Measurements from ENCODE around the gene GDNF. TPM values are rescaled to one million over a fixed set of nuclear protein-coding genes. Genes with fewer than 3 reads are reported as not detected.
"Not testable (repeated sequence)": the region's sequence is repeated elsewhere in the genome, so short reads cannot be mapped to it uniquely, and the experiment has no call there.

The GDNF gene
- 0.20 TPM for total RNA-seq
- long read RNA-seq = 0 reads

GRCh38 chr5:37839407-37840052 lies at the start of gene GDNF:
Gene GDNF, minus strand, starts transcription at chr5:37840041. Its CDS starts 5,245 bp downstream, at chr5:37834796.
- DNase-seq (peak; percentile 61), ATAC-seq (peak; percentile 74)
- intact Hi-C loops (cut with micrococcal nuclease) = loop anchor here (5.0 kb wide), 1 partner anchor 353 kb away; no protein-coding TSS in a partner anchor

DNA sequence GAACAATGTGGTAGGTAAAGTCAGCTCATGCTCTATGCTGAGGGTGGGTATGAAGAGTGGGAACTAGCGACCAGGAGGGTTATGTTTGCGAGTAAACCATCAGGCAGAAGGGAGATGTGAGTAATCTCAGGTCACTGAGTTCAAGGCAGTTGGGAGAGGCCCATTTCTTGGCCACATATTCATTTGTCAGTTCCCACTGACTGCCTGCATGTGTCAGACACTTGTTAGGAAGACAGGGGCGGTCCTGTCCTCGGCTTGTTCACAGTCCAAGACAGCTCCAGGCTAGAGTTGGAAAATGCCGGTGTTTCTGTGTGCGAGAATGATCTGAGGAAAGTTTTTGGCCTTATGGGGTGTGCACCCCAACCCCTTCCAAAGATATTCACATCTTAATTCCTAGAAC lies 48.6 kb upstream of the GDNF start:
- DNase-seq (no peak), ATAC-seq (no peak)
- intact Hi-C loops (cut with micrococcal nuclease) = no loop called here

DNA sequence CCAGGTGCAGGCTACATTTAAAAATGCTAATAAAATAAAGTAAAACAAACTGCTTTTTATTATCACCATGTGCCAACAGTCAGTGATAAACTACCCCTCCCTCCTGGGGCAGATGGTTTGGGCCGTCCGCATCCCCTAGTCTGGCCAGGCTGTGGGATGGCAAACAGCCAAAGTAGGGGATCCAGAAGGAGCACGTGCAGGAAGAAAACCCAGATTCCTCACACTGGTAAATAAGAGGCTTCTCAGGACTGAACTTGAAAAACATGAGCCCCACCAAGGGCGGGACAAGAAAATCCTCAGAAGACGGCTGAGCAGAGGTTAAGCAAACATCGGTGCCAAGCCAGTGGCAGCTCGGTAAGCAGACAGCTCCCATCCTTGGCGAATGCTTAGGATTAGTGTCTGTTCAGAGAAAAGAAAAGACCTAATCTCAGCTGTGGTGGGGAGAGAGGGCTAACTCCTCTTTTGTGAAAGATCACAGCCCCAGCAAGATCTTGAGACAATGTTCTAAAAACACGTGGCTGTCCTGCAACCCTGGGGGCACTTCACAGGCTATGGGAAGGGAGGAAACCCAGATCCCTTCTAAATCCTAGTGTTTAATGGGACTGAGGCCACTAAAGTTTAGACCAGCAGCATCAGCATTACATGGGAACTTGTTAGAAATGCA lies 46.5 kb upstream of the GDNF start:
- intact Hi-C loops (cut with micrococcal nuclease) = no loop called here
- ATAC-seq (no peak), DNase-seq (no peak)

DNA sequence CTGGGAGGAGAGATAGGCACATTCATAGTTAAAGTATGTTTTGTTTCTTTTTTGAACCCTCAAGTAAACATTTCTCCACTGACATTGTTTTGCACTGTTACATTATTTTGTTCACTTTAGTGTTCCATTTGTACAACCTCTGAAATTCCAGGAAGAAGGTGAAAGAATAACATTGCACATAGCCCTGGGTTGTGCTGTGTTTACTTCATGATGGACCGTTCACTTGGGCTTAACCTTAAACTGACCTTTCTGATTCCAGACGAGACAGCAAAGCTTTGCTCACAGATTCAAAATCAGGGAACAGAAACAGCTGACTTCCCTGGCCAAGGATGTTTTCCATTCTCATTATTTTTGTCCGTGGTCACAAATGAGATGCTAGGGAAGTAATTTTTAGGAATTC lies 42.8 kb upstream of the GDNF start:
- DNase-seq = no peak
- ATAC-seq = no peak
- intact Hi-C loops (cut with micrococcal nuclease) = no loop called here

GRCh38 chr5:37881359-37881758 lies 41.5 kb upstream of the GDNF start:
- intact Hi-C loops (cut with micrococcal nuclease) = no loop called here
- DNase-seq (no peak), ATAC-seq (no peak)

- no peak for DNase-seq
- intact Hi-C loops (cut with micrococcal nuclease) = no loop called here
- ATAC-seq = no peak
These were observed 37.1 kb upstream of the GDNF start for GRCh38 chr5:37876943-37877342.

DNA sequence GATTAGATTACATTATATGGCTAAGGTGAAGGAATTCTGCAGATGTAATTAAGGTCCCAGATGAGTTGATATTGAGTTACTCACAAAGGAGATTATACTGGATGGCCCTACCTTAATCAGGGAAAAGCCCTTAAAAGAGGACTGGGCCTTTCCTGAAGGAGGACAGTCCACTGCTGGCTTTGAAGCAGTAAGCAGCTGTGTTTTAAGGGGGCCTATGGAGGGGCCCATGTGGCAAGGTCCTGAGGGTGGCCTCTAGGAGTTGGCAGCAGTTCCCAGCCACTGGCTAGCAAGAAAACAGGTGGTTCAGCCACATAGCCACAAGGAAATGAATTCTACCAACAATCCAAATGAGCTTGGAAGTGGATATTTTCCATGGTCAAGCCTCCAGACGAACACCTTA lies 36.4 kb upstream of the GDNF start:
- DNase-seq = no peak
- ATAC-seq = no peak
- intact Hi-C loops (cut with micrococcal nuclease) = no loop called here

GRCh38 chr5:37875051-37875787 lies 35.4 kb upstream of the GDNF start:
- DNase-seq (no peak), ATAC-seq (no peak)
- intact Hi-C loops (cut with micrococcal nuclease) = no loop called here

DNA sequence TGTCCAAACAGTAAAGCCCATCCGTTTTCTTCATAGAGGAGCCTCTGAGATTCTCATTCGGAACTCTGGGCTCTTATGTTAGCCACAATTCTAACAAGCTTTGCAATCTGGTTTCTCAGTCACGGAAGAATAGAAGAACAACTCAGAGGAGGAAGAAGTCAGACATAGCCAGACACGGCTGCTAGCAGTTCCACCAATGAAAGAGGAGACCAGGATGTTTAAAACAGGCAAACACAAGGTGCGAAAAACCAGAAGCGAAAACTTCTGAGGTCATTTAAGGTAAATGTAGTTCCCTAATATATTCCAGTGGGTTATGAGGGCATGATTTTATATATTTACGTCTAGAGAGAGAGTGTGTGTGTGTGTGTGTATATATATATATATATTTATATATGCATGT lies 34.1 kb upstream of the GDNF start:
- no peak for ATAC-seq
- intact Hi-C loops (cut with micrococcal nuclease) = no loop called here

DNA sequence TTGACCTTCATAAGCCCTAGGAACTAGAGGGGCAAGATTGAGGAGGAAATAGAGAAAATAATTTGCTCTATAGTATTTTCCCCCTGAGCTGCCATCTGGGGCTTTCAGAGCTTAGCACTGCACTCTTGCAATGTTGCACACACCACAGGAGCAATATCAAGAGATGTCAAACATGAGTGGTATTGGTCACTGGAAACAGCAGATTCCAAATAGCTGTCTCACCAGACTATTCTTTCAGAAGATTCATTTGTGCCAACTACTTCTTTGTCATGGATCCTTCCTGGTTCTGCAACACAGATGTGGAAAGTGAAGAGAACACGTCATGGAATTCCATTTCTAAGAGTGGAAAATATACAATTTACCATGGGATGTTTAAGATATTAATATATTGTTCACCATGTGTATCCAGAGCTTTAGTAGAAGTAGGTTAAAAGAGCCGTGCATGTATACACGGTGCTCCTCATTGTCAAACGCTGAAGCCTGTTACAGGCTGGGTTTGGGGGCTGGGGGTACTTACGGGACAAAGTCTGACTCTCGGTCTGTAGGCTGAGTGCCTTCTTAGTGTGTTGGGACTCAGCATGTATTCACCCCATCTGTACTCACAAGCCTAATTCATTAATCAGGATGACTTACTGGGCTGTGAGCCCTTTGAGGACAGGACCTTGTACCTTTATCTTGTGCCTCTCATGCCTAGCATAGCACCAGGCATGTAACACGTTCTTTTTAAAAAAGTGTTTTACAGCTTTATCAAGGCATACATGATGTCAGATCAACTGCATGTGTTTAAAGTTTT lies 31.4 kb upstream of the GDNF start:
- intact Hi-C loops (cut with micrococcal nuclease) = no loop called here
- ATAC-seq = no peak
- DNase-seq = no peak

More for the DNA sequence above, 34.1 kb upstream of the GDNF start:
- DNase-seq = no peak

DNA sequence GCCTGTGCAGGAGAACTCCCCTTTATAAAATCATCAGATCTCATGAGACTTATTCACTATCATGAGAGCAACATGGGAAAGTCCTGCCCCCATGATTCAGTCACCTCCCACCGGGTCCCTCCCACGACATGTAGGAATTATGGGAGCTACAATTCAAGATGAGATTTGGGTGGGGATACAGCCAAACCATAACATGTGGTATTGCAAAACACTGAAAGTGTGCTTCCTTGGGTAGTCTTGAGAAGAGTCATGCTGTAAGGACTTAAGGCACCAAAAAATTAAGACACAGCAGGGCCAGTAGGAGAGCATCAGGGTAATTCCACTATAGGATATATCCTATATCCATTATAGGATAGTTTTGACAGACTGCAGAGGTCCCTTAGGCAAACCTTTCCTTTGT lies 29.4 kb upstream of the GDNF start:
- ATAC-seq = no peak
- intact Hi-C loops (cut with micrococcal nuclease) = no loop called here
- no peak for DNase-seq

DNA sequence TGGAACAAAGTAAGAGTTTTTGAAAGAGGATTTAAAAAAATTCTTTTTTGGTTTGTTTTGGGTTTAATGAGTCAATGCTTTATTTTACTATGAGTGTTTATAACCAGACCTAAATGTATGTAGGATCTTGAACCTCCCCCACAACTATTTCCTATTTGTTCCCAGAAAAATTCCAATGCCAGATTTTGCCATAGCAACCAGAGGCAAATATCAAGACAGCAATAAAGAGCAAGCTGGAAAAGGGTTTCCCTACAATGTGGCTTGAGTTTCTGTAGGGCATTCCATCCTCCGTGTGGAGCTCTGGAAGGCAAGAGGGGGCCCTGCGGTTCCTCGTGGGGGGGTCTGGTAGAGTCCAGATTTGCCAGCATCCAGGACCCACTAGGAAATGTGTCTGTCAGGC lies 27.8 kb upstream of the GDNF start:
- intact Hi-C loops (cut with micrococcal nuclease) = no loop called here
- DNase-seq = no peak
- ATAC-seq = no peak

- DNase-seq; intact Hi-C loops (cut with micrococcal nuclease); ATAC-seq: not testable (repeated sequence)
These were observed 23.1 kb upstream of the GDNF start for GRCh38 chr5:37862907-37863306.

- ATAC-seq (no peak), DNase-seq (no peak)
- intact Hi-C loops (cut with micrococcal nuclease) = no loop called here
These were observed 20.4 kb upstream of the GDNF start for GRCh38 chr5:37860206-37860605.

DNA sequence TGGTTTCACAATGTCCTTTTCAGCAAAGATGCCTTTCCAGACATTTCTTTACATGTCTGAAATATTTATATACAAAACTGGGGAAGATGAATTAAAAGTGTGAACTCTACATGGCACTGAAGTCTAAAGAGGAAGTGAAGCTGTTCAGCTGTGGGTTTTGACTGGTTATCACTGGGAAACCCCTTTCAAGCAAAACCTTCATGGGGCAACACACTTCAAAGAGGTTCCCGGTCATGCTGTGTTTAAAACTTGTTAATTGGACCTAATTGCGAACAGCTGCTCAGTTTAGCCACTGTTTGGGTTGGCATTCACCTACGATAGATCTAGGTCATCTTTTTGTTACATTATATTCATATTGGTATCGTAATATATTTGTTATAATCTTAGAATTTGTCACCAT lies 20.0 kb upstream of the GDNF start:
- intact Hi-C loops (cut with micrococcal nuclease) = no loop called here
- DNase-seq (no peak), ATAC-seq (no peak)

- intact Hi-C loops (cut with micrococcal nuclease) = no loop called here
- ATAC-seq (no peak), DNase-seq (no peak)
These were observed 18.4 kb upstream of the GDNF start for GRCh38 chr5:37858250-37858649.

GRCh38 chr5:37857696-37858095 lies 17.9 kb upstream of the GDNF start:
- DNase-seq (no peak), ATAC-seq (no peak)
- intact Hi-C loops (cut with micrococcal nuclease) = no loop called here

DNA sequence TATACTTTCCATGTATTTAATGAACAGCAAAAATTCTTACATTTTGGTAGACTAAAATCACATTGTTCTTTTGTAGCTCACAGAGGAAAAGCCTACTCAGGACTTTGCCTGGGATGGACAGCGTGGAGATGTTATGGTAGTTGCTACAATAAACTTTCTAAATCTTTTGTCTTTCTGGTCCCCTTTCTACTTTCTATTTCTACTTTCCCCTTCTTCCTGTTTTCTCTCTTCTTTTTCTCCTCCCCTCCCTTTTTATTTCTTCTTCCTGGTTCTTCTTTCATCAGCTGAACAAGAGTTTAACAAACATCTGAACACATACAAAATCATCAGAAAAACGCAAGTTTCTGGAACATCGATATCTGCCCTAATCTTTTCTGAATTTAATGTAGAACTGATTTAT lies 15.6 kb upstream of the GDNF start:
- no peak for ATAC-seq

GRCh38 chr5:37851305-37851704 lies 11.5 kb upstream of the GDNF start:
- ATAC-seq (no peak), DNase-seq (no peak)
- intact Hi-C loops (cut with micrococcal nuclease) = no loop called here

More for the DNA sequence above, 15.6 kb upstream of the GDNF start:
- no peak for DNase-seq
- intact Hi-C loops (cut with micrococcal nuclease) = no loop called here
